Muscle of leg (tissue), 9 donors: ENCODE data around the gene SERTAD4. TPM values are rescaled to one million over a fixed set of nuclear protein-coding genes. Genes with fewer than 3 reads are reported as not detected.

Experiments used
- polyA plus RNA-seq, 8 donors: library from polyadenylated mRNA; unstranded; fragments of 120-200 nt; gene quantifications; one replicate each; pipeline versions ENCODE4 v1.2.1 to v1.2.3, GENCODE V29; 2013; ENCODE audit warnings: inconsistent platforms in 1 of 8, low replicate concordance in 1 of 8; ENCODE audit not compliant: insufficient read length in 8 of 8, insufficient read depth in 1 of 8
- total RNA-seq: library from RNA; stranded (reverse); fragments of 120-200 nt; gene quantifications from one replicate; pipeline ENCODE4 v1.2.4, GENCODE V29; 2013

SERTAD4 gene
- total and polyA plus RNA-seq, 9 donors: 3.6 to 13.1 (median 6.4) TPM

Other genes with a start within 250 kb of the SERTAD4 start
- 4.4 TPM for gene HHAT, start 96.1 kb downstream of the SERTAD4 start, total RNA-seq
- 1 to 10 TPM; 3.8 to 6.6 (median 5.0) TPM for gene HHAT, start 96.1 kb downstream of the SERTAD4 start, polyA plus RNA-seq